K562 (cell line): ENCODE results near the gene EPS8. TPM values are rescaled to one million over a fixed set of nuclear protein-coding genes. Genes with fewer than 3 reads are reported as not detected.
"Not testable (repeated sequence)": the region's sequence is repeated elsewhere in the genome, so short reads cannot be mapped to it uniquely, and the experiment has no call there.

Experiments used
- ATAC-seq: fragments of 200-7000 bp; cut with Tn5 transposase; 3 replicates; pipeline ENCODE4 v1.9.1; 2020; ENCODE audit warnings: moderate library complexity
- BruUV-seq: library from RNA; stranded (reverse); fragments of 400-500 nt; replicated peaks from 2 replicates; lab custom pipeline; 2021; lab: Mats Ljungman, UMichigan
- CTCF ChIA-PET: fragments of 300-600 bp; formaldehyde crosslinking; extraction: SDS; loops from one replicate; lab custom pipeline; 2021; ENCODE audit warnings: low intra/inter-chr PET ratio; lab: Yijun Ruan, JAX
- POLR2A ChIA-PET: fragments of 300-600, 350-650 bp; sonication (Branson Sonifier 250); formaldehyde crosslinking; extraction: SDS; loops from one replicate; lab custom pipeline; 2021; ENCODE audit warnings: antibody characterized with exemption, inconsistent platforms; lab: Yijun Ruan, JAX
- DNase-seq, 4 experiments: peaks; one replicate each; pipeline versions ENCODE4 v3.0.0 to v3.0.0-alpha.2; 2011 to 2018; ENCODE audit warnings: low spot score in 3 of 4, mixed read lengths in 3 of 4; ENCODE audit errors: extremely low read depth in 1 of 4
- FAIRE-seq: peaks from 2 replicates; lab custom pipeline; 2011; peaks lifted over from hg19 to GRCh38; lab: Jason Lieb, UNC
- H2AFZ ChIP-seq: 2 replicates; pipeline ENCODE4 v1.6.0; 2011; ENCODE audit warnings: low read depth, low read length, control low read depth, inconsistent platforms
- H3K27ac ChIP-seq: fragments of 200-600 bp; 3 replicates; pipeline ENCODE4 v1.8.0; 2011; ENCODE audit warnings: low read depth, mild to moderate bottlenecking, control low read depth, inconsistent platforms, low read length, moderate library complexity, mixed read lengths; ENCODE audit errors: extremely low read depth
- H3K27me3 ChIP-seq, 2 experiments: fragments of 300-600 bp in 1 of 2; 2 replicates in 1 of 2; 3 replicates in 1 of 2; pipeline versions ENCODE4 v1.6.0 to v1.8.0; 2011; ENCODE audit warnings: inconsistent platforms in 2 of 2, low read length in 2 of 2, mild to moderate bottlenecking in 1 of 2, mixed read lengths in 1 of 2, moderate library complexity in 1 of 2; ENCODE audit not compliant: control insufficient read depth in 2 of 2, insufficient read depth in 2 of 2
- H3K36me3 ChIP-seq: fragments of 300-600 bp; 3 replicates; pipeline ENCODE4 v1.8.0; 2011; ENCODE audit warnings: mild to moderate bottlenecking, low read length, inconsistent platforms; ENCODE audit not compliant: control insufficient read depth, insufficient read depth
- H3K4me1 ChIP-seq, 2 experiments: fragments of 200-600 bp in 1 of 2; replicated peaks in 1 of 2; 2 replicates in 1 of 2; 3 replicates in 1 of 2; pipeline versions ENCODE4 v1.5.1 to v1.8.0; 2011; ENCODE audit warnings: inconsistent platforms in 2 of 2, low read length in 2 of 2, mild to moderate bottlenecking in 1 of 2, mixed read lengths in 1 of 2, moderate library complexity in 1 of 2; ENCODE audit not compliant: control insufficient read depth in 2 of 2, insufficient read depth in 2 of 2
- H3K4me2 ChIP-seq: 2 replicates; pipeline ENCODE4 v1.6.1; 2011; ENCODE audit warnings: low read length, control low read depth, inconsistent platforms, mixed read lengths; ENCODE audit not compliant: insufficient read depth
- H3K4me3 ChIP-seq: fragments of 200-600 bp; sonication (generic), shearing (Covaris generic); 2 replicates; pipeline ENCODE4 v1.5.1; 2016; ENCODE audit warnings: control low read depth, inconsistent platforms
- H3K79me2 ChIP-seq: fragments of 200-600 bp; 3 replicates; pipeline ENCODE4 v1.8.0; 2011; ENCODE audit warnings: low read length, inconsistent platforms; ENCODE audit not compliant: control insufficient read depth, insufficient read depth
- H3K9ac ChIP-seq, 2 experiments: 2 replicates each; pipeline versions ENCODE4 v1.6.0 to v1.6.1; 2011; ENCODE audit warnings: low read depth in 2 of 2, low read length in 2 of 2, control low read depth in 1 of 2, inconsistent platforms in 1 of 2, mild to moderate bottlenecking in 1 of 2, mixed read lengths in 1 of 2; ENCODE audit not compliant: insufficient read depth in 1 of 2
- H3K9me1 ChIP-seq: one replicate; pipeline ENCODE4 v1.6.0; 2011; ENCODE audit warnings: inconsistent platforms, mild to moderate bottlenecking, low read length, moderate library complexity; ENCODE audit not compliant: control insufficient read depth, insufficient read depth
- H3K9me3 ChIP-seq: replicated peaks from 2 replicates; pipeline ENCODE4 v1.5.1; 2011; ENCODE audit warnings: low read depth, low read length, inconsistent platforms; ENCODE audit not compliant: control insufficient read depth, insufficient read depth
- H4K20me1 ChIP-seq: replicated peaks from 2 replicates; pipeline ENCODE4 v1.6.1; 2011; ENCODE audit warnings: low read length, inconsistent platforms, mixed read lengths; ENCODE audit not compliant: control insufficient read depth, insufficient read depth
- BHLHE40 ChIP-seq: IDR thresholded peaks from 2 replicates; pipeline ENCODE4 v1.6.1; 2011; ENCODE audit warnings: low read length, improper control_type of control experiment
- E2F6 ChIP-seq, 2 experiments: IDR thresholded peaks; 2 replicates each; pipeline ENCODE4 v1.6.1; 2011; ENCODE audit warnings: borderline replicate concordance in 1 of 2, control low read depth in 1 of 2, low read depth in 1 of 2, low read length in 1 of 2, mild to moderate bottlenecking in 1 of 2, mixed read lengths in 1 of 2, moderate library complexity in 1 of 2; ENCODE audit not compliant: insufficient read depth in 1 of 2, insufficient read length in 1 of 2, poor library complexity in 1 of 2, severe bottlenecking in 1 of 2; ENCODE audit errors: extremely low read depth in 1 of 2
- ELF2 ChIP-seq: fragments of 250-450 bp; sonication (Bioruptor Pico); IDR thresholded peaks from 2 replicates; pipeline ENCODE4 v1.5.0; 2021; ENCODE audit warnings: mild to moderate bottlenecking
- FOXO4 ChIP-seq: fragments of 450-650 bp; formaldehyde crosslinking; IDR thresholded peaks from 2 replicates; pipeline ENCODE4 v1.4.0; 2020; ENCODE audit warnings: mild to moderate bottlenecking, moderate library complexity
- MAFG ChIP-seq: fragments of 450-650 bp; conservative IDR thresholded peaks from 2 replicates; pipeline ENCODE4 v1.6.1; 2016; ENCODE audit warnings: missing genetic modification characterization, missing compliant biosample characterization
- TFAM ChIP-seq: fragments of 250-450 bp; sonication (Bioruptor Pico); conservative IDR thresholded peaks from 2 replicates; pipeline ENCODE4 v1.5.0; 2021; ENCODE audit warnings: mild to moderate bottlenecking, moderate library complexity
- WGBS: fragments of 100-300 bp; shearing (Covaris generic); methylation state at CpG from one replicate; pipeline ENCODE4 v1.1.6; 2016; ENCODE audit warnings: low coverage, mixed read lengths; ENCODE audit not compliant: insufficient coverage; ENCODE audit errors: missing lambda C conversion rate; 5-methylcytosine and 5-hydroxymethylcytosine counted together
- in situ Hi-C: fragments of 300-500 bp; cut with MboI; formaldehyde crosslinking; loops from 4 replicates; pipeline ENCODE4 v1.15.0; 2018; ENCODE audit warnings: inconsistent platforms, mixed read lengths
- intact Hi-C: fragments of 100-400 bp; cut with micrococcal nuclease; formaldehyde crosslinking; loops from 2 replicates; pipeline ENCODE4 v1.14.2; 2022
- polyA plus RNA-seq, 8 experiments: library from polyadenylated mRNA; depleted of rRNA in 4 of 8; stranded (reverse) in 5 of 8; unstranded in 3 of 8; fragments of >200 nt; fragmentation: Nextera tagmentation in 2 of 8; fragmentation: Illumina TruSeq in 1 of 8; extraction: Ambion mirVana in 2 of 8; extraction: Trizol in 1 of 8; gene quantifications; 2 replicates each; pipeline versions ENCODE4 v1.2.1 to v1.2.3, GENCODE V29; 2011 to 2014; ENCODE audit warnings: inconsistent platforms in 1 of 8, missing spikeins in 1 of 8
- total RNA-seq, 7 experiments: library from RNA; depleted of rRNA in 6 of 7; stranded (reverse); fragments of >200 nt in 6 of 7; fragmentation: Illumina TruSeq in 2 of 7; extraction: Trizol in 2 of 7; gene quantifications; 2 replicates each; pipeline versions ENCODE4 v1.2.1 to v1.2.3, GENCODE V29; 2011 to 2021; ENCODE audit warnings: low replicate concordance in 1 of 7

EPS8 gene
- total and polyA plus RNA-seq, 9 of the 15 experiments (the other 6 are each of a cell fraction or from before 2014, with no cell fraction given): 0.10 to 1.9 (median 0.33) TPM

- TF ChIP-seq FOXO4 (CRISPR knock-in tag) (no peak), MAFG (tag) (no peak), TFAM (CRISPR knock-in tag) (no peak), E2F6 (IDR thresholded peaks at IDR 0.05; ENCODE audit: borderline replicate concordance in 1 of 2, extremely low read depth in 1 of 2, insufficient read depth in 1 of 2, insufficient read length in 1 of 2, low read depth in 1 of 2, low read length in 1 of 2, poor library complexity in 1 of 2, severe bottlenecking in 1 of 2) (no peak), BHLHE40 (no peak), ELF2 (CRISPR knock-in tag) (no peak)
- TF ChIP-seq, all 486 proteins: peak for 0
Observed at GRCh38 chr12:15749937-15750336, 39.3 kb downstream of the EPS8 start (continued).

DNA sequence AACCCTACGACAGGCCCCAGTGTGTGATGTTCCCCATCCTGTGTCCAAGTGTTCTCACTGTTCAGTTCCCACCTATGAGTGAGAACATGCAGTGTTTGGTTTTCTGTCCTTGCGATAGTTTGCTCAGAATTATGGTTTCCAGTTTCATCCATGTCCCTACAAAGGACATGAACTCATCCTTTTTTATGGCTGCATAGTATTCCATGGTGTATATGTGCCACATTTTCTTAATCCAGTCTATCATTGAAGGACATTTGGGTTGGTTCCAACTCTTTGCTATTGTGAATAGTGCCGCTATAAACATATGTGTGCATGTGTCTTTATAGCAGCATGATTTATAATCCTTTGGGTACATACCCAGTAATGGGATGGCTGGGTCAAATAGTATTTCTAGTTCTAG, 47.3 kb downstream of the EPS8 start:
- H3K4me1 ChIP-seq, H2AFZ ChIP-seq, H4K20me1 ChIP-seq, H3K79me2 ChIP-seq, ATAC-seq, H3K27ac ChIP-seq, H3K27me3 ChIP-seq, BruUV-seq, DNase-seq, FAIRE-seq, intact Hi-C loops, POLR2A ChIA-PET, H3K4me2 ChIP-seq, H3K9me1 ChIP-seq, CTCF ChIA-PET, H3K36me3 ChIP-seq, H3K9ac ChIP-seq, H3K9me3 ChIP-seq, in situ Hi-C loops, H3K4me3 ChIP-seq: not testable (repeated sequence)
- WGBS: 0% methylated on average over 2 of the region's 3 CpGs
